Activated CD4-positive, alpha-beta T cell treated with anti-CD3 and anti-CD28 coated beads, Interleukin-10, Interleukin-2, amounts not matched to agents 100 ng/mL and 50 ng/mL, durations not matched to agents 16 hours and 8 hours (primary cell): ENCODE measurements around the gene CCDC6.
"Not testable (repeated sequence)": the region's sequence is repeated elsewhere in the genome, so short reads cannot be mapped to it uniquely, and the experiment has no call there.

Experiments used
- DNase-seq: peaks from one replicate; pipeline ENCODE4 v3.0.0-alpha.2; 2020

CCDC6 gene

GRCh38 chr10:59807629-59808620 lies 98.4 kb downstream of the CCDC6 start:
- no peak for DNase-seq

GRCh38 chr10:59805014-59805413 lies 101.3 kb downstream of the CCDC6 start:
- peak; percentile 18 for DNase-seq

- DNase-seq, result no peak
Observed at GRCh38 chr10:59804220-59804619, 102.1 kb downstream of the CCDC6 start.

GRCh38 chr10:59803714-59804113 lies 102.6 kb downstream of the CCDC6 start:
- DNase-seq, result no peak

- DNase-seq, result no peak
Observed at GRCh38 chr10:59801171-59801570, 105.2 kb downstream of the CCDC6 start.

GRCh38 chr10:59799421-59799820 lies 106.9 kb downstream of the CCDC6 start:
- no peak for DNase-seq

- DNase-seq, result no peak
Observed at GRCh38 chr10:59793919-59794318, 112.4 kb downstream of the CCDC6 start.

- no peak for DNase-seq
Observed at GRCh38 chr10:59792812-59793211, 113.5 kb downstream of the CCDC6 start.

GRCh38 chr10:59791601-59792000 lies 114.8 kb downstream of the CCDC6 start:
- DNase-seq, result peak; percentile 6

GRCh38 chr10:59790080-59790479 lies 116.3 kb downstream of the CCDC6 start:
- not testable (repeated sequence) for DNase-seq

- not testable (repeated sequence) for DNase-seq
Observed at GRCh38 chr10:59788914-59789313, 117.4 kb downstream of the CCDC6 start.

- DNase-seq, result not testable (repeated sequence)
Observed at GRCh38 chr10:59787032-59787431, 119.3 kb downstream of the CCDC6 start.

- not testable (repeated sequence) for DNase-seq
Observed at GRCh38 chr10:59785476-59785875, 120.9 kb downstream of the CCDC6 start.

GRCh38 chr10:59781511-59781910 lies 124.8 kb downstream of the CCDC6 start:
- no peak for DNase-seq

- DNase-seq, result no peak
Observed at GRCh38 chr10:59779756-59780533, 126.4 kb downstream of the CCDC6 start.

GRCh38 chr10:59774451-59774850 lies 131.9 kb downstream of the CCDC6 start:
- DNase-seq, result no peak

GRCh38 chr10:59773088-59773487 lies 133.3 kb downstream of the CCDC6 start:
- no peak for DNase-seq

GRCh38 chr10:59771162-59771807 lies 135.1 kb downstream of the CCDC6 start:
- no peak for DNase-seq

GRCh38 chr10:59770689-59771088 lies 135.7 kb downstream of the CCDC6 start:
- DNase-seq, result no peak

- no peak for DNase-seq
Observed at GRCh38 chr10:59762505-59762904, 143.9 kb downstream of the CCDC6 start.

- no peak for DNase-seq
Observed at GRCh38 chr10:59757966-59758365, 148.4 kb downstream of the CCDC6 start.

- DNase-seq, result no peak
Observed at GRCh38 chr10:59754951-59755350, 151.4 kb downstream of the CCDC6 start.

GRCh38 chr10:59753267-59753666 lies 153.1 kb downstream of the CCDC6 start, which contains the start of gene MRLN:
Gene MRLN (minus strand): TSS chr10:59753455.
- no peak for DNase-seq
